Thymus (tissue), 11 donors: Measurements from ENCODE around the gene SHC2. TPM values are rescaled to one million over a fixed set of nuclear protein-coding genes. Genes with fewer than 3 reads are reported as not detected.
"Not testable (repeated sequence)": the region's sequence is repeated elsewhere in the genome, so short reads cannot be mapped to it uniquely, and the experiment has no call there.

ENCODE experiments used
- DNase-seq, 9 donors: peaks; one replicate each; pipeline ENCODE4 v3.0.0-alpha.2; 2013; ENCODE audit warnings: low spot score in 9 of 9, low read depth in 6 of 9, missing footprints in 1 of 9
- H3K27ac ChIP-seq, 2 donors: one replicate each; pipeline ENCODE4 v1.5.1; 2013; ENCODE audit warnings: control low read depth in 1 of 2, low read depth in 1 of 2, low read length in 1 of 2, mild to moderate bottlenecking in 1 of 2, moderate library complexity in 1 of 2
- H3K27me3 ChIP-seq, 2 donors: one replicate each; pipeline ENCODE4 v1.5.1; 2013; ENCODE audit warnings: low read length in 1 of 2; ENCODE audit not compliant: control insufficient read depth in 2 of 2, insufficient read depth in 1 of 2
- H3K36me3 ChIP-seq, 2 donors: one replicate each; pipeline ENCODE4 v1.5.1; 2013; ENCODE audit warnings: low read length in 1 of 2, mild to moderate bottlenecking in 1 of 2, moderate library complexity in 1 of 2; ENCODE audit not compliant: control insufficient read depth in 2 of 2, insufficient read depth in 2 of 2
- H3K4me1 ChIP-seq, 2 donors: one replicate each; pipeline ENCODE4 v1.5.1; 2013; ENCODE audit warnings: low read length in 2 of 2; ENCODE audit not compliant: control insufficient read depth in 2 of 2, insufficient read depth in 2 of 2
- H3K4me3 ChIP-seq, 2 donors: one replicate each; pipeline ENCODE4 v1.5.1; 2013; ENCODE audit warnings: low read length in 2 of 2, control low read depth in 1 of 2, mild to moderate bottlenecking in 1 of 2
- H3K9me3 ChIP-seq, 2 donors: one replicate each; pipeline ENCODE4 v1.5.1; 2013; ENCODE audit warnings: low read length in 1 of 2, mild to moderate bottlenecking in 1 of 2; ENCODE audit not compliant: control insufficient read depth in 2 of 2, insufficient read depth in 1 of 2
- WGBS: extraction: QIAGEN DNeasy Blood & Tissue Kit; methylation state at CpG from one replicate; pipeline ENCODE4 v1.1.7; 2013; 5-methylcytosine and 5-hydroxymethylcytosine counted together
- polyA plus RNA-seq: library from polyadenylated mRNA; stranded (reverse); fragments of 200-250 nt; gene quantifications from one replicate; pipeline ENCODE4 v1.2.3, GENCODE V29; 2013
- total RNA-seq: library from RNA; stranded (reverse); fragments of 120-200 nt; gene quantifications from one replicate; pipeline ENCODE4 v1.2.4, GENCODE V29; 2013
- donor health status: healthy.

Gene SHC2
- total and polyA plus RNA-seq, 2 donors = 1.1 to 5.2 TPM

GRCh38 chr19:386632-387301, 74.1 kb downstream of the SHC2 start:
- H3K9me3 ChIP-seq, H3K4me1 ChIP-seq, H3K4me3 ChIP-seq, DNase-seq, H3K36me3 ChIP-seq, H3K27ac ChIP-seq: not testable (repeated sequence)
- H3K27me3 ChIP-seq = peaks cover 3 to 33% of the 10 kb centered on the region in 2 donors
- WGBS = 25% methylated on average over 16 of the region's 22 CpGs

- peaks cover 3 to 33% of the 10 kb centered on the region in 2 donors for H3K27me3 ChIP-seq
- H3K9me3 ChIP-seq, H3K4me3 ChIP-seq, H3K27ac ChIP-seq, H3K36me3 ChIP-seq, DNase-seq, H3K4me1 ChIP-seq: not testable (repeated sequence)
- WGBS = 82% methylated on average over 8 of the region's 8 CpGs
These were observed 74.6 kb downstream of the SHC2 start for GRCh38 chr19:386189-386588.

- Histone ChIP-seq H3K36me3 (no peaks in the 10 kb centered on the region), H3K27me3 (peaks cover 3 to 32% of the 10 kb centered on the region in 2 donors), H3K4me1 (no peaks in the 10 kb centered on the region), H3K9me3 (no peaks in the 10 kb centered on the region), H3K27ac (no peak overlapping the region), H3K4me3 (no peak overlapping the region)
- 66% methylated on average over 9 of the region's 9 CpGs for WGBS
- DNase-seq = no peak
These were observed 76.0 kb downstream of the SHC2 start for GRCh38 chr19:384799-385169.

- Histone ChIP-seq H3K9me3 (no peaks in the 10 kb centered on the region), H3K27me3 (peaks cover 3 to 32% of the 10 kb centered on the region in 2 donors), H3K4me1 (no peaks in the 10 kb centered on the region), H3K4me3 (no peak overlapping the region), H3K27ac (no peak overlapping the region), H3K36me3 (no peaks in the 10 kb centered on the region)
- WGBS = 25% methylated on average over 44 of the region's 44 CpGs
- DNase-seq = no peak
These were observed 76.7 kb downstream of the SHC2 start for GRCh38 chr19:383922-384798.

GRCh38 chr19:383040-383439, 77.8 kb downstream of the SHC2 start:
- WGBS = 91% methylated on average over 19 of the region's 19 CpGs
- DNase-seq = no peak
- H3K9me3 ChIP-seq = no peaks in the 10 kb centered on the region
- H3K4me1 ChIP-seq = no peaks in the 10 kb centered on the region
- H3K36me3 ChIP-seq = no peaks in the 10 kb centered on the region
- peaks cover 3 to 26% of the 10 kb centered on the region in 2 donors for H3K27me3 ChIP-seq
- H3K4me3 ChIP-seq = no peak overlapping the region
- no peak overlapping the region for H3K27ac ChIP-seq

- not testable (repeated sequence) for H3K36me3 ChIP-seq, H3K4me1 ChIP-seq, DNase-seq, H3K9me3 ChIP-seq, H3K27ac ChIP-seq, H3K4me3 ChIP-seq
- WGBS = 55% methylated on average over 7 of the region's 9 CpGs
- peaks cover 3 to 23% of the 10 kb centered on the region in 2 donors for H3K27me3 ChIP-seq
These were observed 78.3 kb downstream of the SHC2 start for GRCh38 chr19:382578-382977.

- H3K4me3 ChIP-seq = not testable (repeated sequence)
These were observed 78.9 kb downstream of the SHC2 start for GRCh38 chr19:381901-382300.

GRCh38 chr19:380618-381219, 80.1 kb downstream of the SHC2 start:
- peaks cover 3 to 24% of the 10 kb centered on the region in 2 donors for H3K27me3 ChIP-seq
- DNase-seq, H3K27ac ChIP-seq, H3K9me3 ChIP-seq, H3K36me3 ChIP-seq, H3K4me1 ChIP-seq, H3K4me3 ChIP-seq: not testable (repeated sequence)
- 83% methylated on average over 15 of the region's 17 CpGs for WGBS

More at GRCh38 chr19:381901-382300, 78.9 kb downstream of the SHC2 start:
- H3K9me3 ChIP-seq, H3K4me1 ChIP-seq, H3K36me3 ChIP-seq, H3K27ac ChIP-seq, DNase-seq: not testable (repeated sequence)
- H3K27me3 ChIP-seq = peaks cover 3 to 22% of the 10 kb centered on the region in 2 donors
- 65% methylated on average over 11 of the region's 11 CpGs for WGBS

GRCh38 chr19:379796-380195, 81.0 kb downstream of the SHC2 start:
- no peaks in the 10 kb centered on the region for H3K4me1 ChIP-seq
- no peak overlapping the region for H3K4me3 ChIP-seq
- no peak overlapping the region for H3K27ac ChIP-seq
- no peak for DNase-seq
- H3K27me3 ChIP-seq = peaks cover 3 to 23% of the 10 kb centered on the region in 2 donors
- 93% methylated on average over 16 of the region's 16 CpGs for WGBS
- no peaks in the 10 kb centered on the region for H3K36me3 ChIP-seq
- H3K9me3 ChIP-seq = no peaks in the 10 kb centered on the region
